HFFc6 (cell line): Measurements from ENCODE around the gene KCTD21. TPM values are rescaled to one million over a fixed set of nuclear protein-coding genes. Genes with fewer than 3 reads are reported as not detected.

ENCODE experiments used
- DNase-seq: peaks from one replicate; pipeline ENCODE4 v3.0.0-alpha.2; 2018
- H3K27ac Mint-ChIP-seq: 2 replicates; pipeline ENCODE4 v1.8.0; 2020; ENCODE audit warnings: mild to moderate bottlenecking, mixed read lengths
- H3K27me3 Mint-ChIP-seq: 2 replicates; pipeline ENCODE4 v1.8.0; 2021; ENCODE audit warnings: mild to moderate bottlenecking, moderate library complexity, mixed read lengths; ENCODE audit not compliant: insufficient read depth
- H3K36me3 Mint-ChIP-seq: 2 replicates; pipeline ENCODE4 v1.8.0; 2021; ENCODE audit warnings: low read depth, mixed read lengths
- H3K4me1 Mint-ChIP-seq: 2 replicates; pipeline ENCODE4 v1.8.0; 2020; ENCODE audit warnings: low read depth, mixed read lengths
- H3K4me3 Mint-ChIP-seq: 2 replicates; pipeline ENCODE4 v1.8.0; 2020; ENCODE audit warnings: mild to moderate bottlenecking, moderate library complexity, mixed read lengths
- H3K9me3 Mint-ChIP-seq: 2 replicates; pipeline ENCODE4 v1.8.0; 2020; ENCODE audit warnings: mild to moderate bottlenecking, mixed read lengths
- CTCF ChIP-seq: fragments of 200-600 bp; sonication (generic); IDR thresholded peaks from 2 replicates; pipeline ENCODE4 v1.5.0; 2021; ENCODE audit warnings: antibody characterized with exemption, mild to moderate bottlenecking
- total RNA-seq, 6 experiments: library from RNA; stranded (reverse); fragmentation: NEBNext Ultra II Directional; extraction: Animal tissue kit (Norgen Biotek cat#: 25700); gene quantifications; 2 replicates in 1 of 6; 3 replicates in 5 of 6; pipeline ENCODE4 v1.2.3, GENCODE V29; 2021

KCTD21 gene
- total RNA-seq, 6 experiments from 2014 or later, result 10.4 to 15.7 (median 12.6) TPM

- peaks cover 25% of the 10 kb centered on the region for H3K36me3 Mint-ChIP-seq
- DNase-seq, result no peak
- peak overlapping the region; percentile 99 for H3K4me3 Mint-ChIP-seq
- peaks cover 1% of the 10 kb centered on the region; the same call in 1 of the 2 replicates for H3K27me3 Mint-ChIP-seq
- no peaks in the 10 kb centered on the region for H3K9me3 Mint-ChIP-seq
- H3K4me1 Mint-ChIP-seq, result peaks cover 37% of the 10 kb centered on the region
- no peak for TF ChIP-seq CTCF
- no peak overlapping the region for H3K27ac Mint-ChIP-seq
Observed at GRCh38 chr11:78140392-78141077, 47.9 kb downstream of the KCTD21 start.

GRCh38 chr11:78139422-78140391 is 48.7 kb downstream of the KCTD21 start, which contains the start of gene ALG8:
TSS of gene ALG8 (minus strand) at chr11:78139626. CDS start at chr11:78139588, 38 bp downstream.
- no peaks in the 10 kb centered on the region for H3K9me3 Mint-ChIP-seq
- peak within 1 kb of the TSS; percentile 97 for H3K27ac Mint-ChIP-seq
- TF ChIP-seq CTCF, result no peak
- peak within 1 kb of the TSS; percentile 99 for H3K4me3 Mint-ChIP-seq
- H3K36me3 Mint-ChIP-seq, result peaks cover 28% of the 10 kb centered on the region
- H3K27me3 Mint-ChIP-seq, result peaks cover 1% of the 10 kb centered on the region; the same call in 1 of the 2 replicates
- peaks cover 40% of the 10 kb centered on the region for H3K4me1 Mint-ChIP-seq
- DNase-seq, result peak; percentile 95

GRCh38 chr11:78138694-78139421 is 49.6 kb downstream of the KCTD21 start:
- Mint-ChIP-seq H3K4me3 (peak overlapping the region; percentile 99), H3K27me3 (peaks cover 1% of the 10 kb centered on the region; the same call in 1 of the 2 replicates), H3K4me1 (peaks cover 43% of the 10 kb centered on the region), H3K36me3 (peaks cover 31% of the 10 kb centered on the region), H3K27ac (peak overlapping the region; percentile 97), H3K9me3 (no peaks in the 10 kb centered on the region)
- TF ChIP-seq CTCF, result no peak; the same call in 1 of the 2 replicates
- DNase-seq, result peak; percentile 39

- Mint-ChIP-seq H3K4me1 (peaks cover 43% of the 10 kb centered on the region), H3K27ac (peak overlapping the region; percentile 97), H3K4me3 (peak overlapping the region; percentile 99), H3K27me3 (peaks cover 1% of the 10 kb centered on the region; the same call in 1 of the 2 replicates), H3K9me3 (no peaks in the 10 kb centered on the region), H3K36me3 (peaks cover 31% of the 10 kb centered on the region)
- peak; percentile 22 for DNase-seq
- TF ChIP-seq CTCF, result no peak
Observed at GRCh38 chr11:78138291-78138690, 50.1 kb downstream of the KCTD21 start.

DNA sequence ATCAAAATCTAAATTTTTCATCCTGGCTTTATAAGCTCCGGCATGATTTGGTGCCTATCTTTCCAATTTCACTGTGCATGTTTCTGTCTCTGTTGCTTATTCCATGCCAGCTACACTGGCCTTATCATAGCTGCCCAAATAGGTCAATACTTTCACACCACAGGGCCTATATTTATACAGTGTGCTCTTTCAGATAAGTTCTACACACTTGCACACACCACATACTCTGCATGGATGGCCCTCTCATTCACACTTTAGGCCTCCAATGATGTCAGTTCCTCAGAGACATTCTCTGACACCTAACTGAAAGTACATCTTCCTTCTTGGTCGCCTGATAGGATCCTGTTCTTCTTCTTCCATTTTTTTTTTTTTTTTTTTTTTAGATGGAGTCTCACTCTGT is 56.0 kb downstream of the KCTD21 start:
- Mint-ChIP-seq H3K4me3 (no peak overlapping the region), H3K27me3 (no peaks in the 10 kb centered on the region; the same call in 1 of the 2 replicates), H3K36me3 (peaks cover 17% of the 10 kb centered on the region), H3K9me3 (no peaks in the 10 kb centered on the region), H3K27ac (peak overlapping the region; percentile 70), H3K4me1 (peaks cover 35% of the 10 kb centered on the region)
- no peak for TF ChIP-seq CTCF
- no peak for DNase-seq
